Body of pancreas (tissue), 4 donors: ENCODE measurements around the gene PSMC6.

Source experiments
- CTCF ChIP-seq, 7 experiments: fragments of 450-650 bp in 4 of 7; fragments of 200-600 bp in 3 of 7; sonication (generic) in 3 of 7; IDR thresholded peaks; one replicate each; pipeline ENCODE4 v1.5.1; 2016 to 2019; ENCODE audit warnings: antibody characterized with exemption in 7 of 7
- POLR2A ChIP-seq, 3 donors: fragments of 450-650 bp; IDR thresholded peaks; one replicate each; pipeline ENCODE4 v1.6.1; 2016; ENCODE audit warnings: antibody characterized with exemption in 3 of 3, mild to moderate bottlenecking in 2 of 3

GRCh38 chr14:52706286-52706685, 714 bp upstream of the PSMC6 start:
- no peak for TF ChIP-seq POLR2A (IDR thresholded peaks at IDR 0.05)
- no peak for TF ChIP-seq CTCF (IDR thresholded peaks at IDR 0.05)
